Stimulated activated CD8-positive, alpha-beta memory T cell treated with anti-CD3 and anti-CD28 coated beads, Interleukin-15, amount 100 ng/mL, for 48 hours (primary cell): Measurements from ENCODE around the gene GUCA2A.
"Not testable (repeated sequence)": the region's sequence is repeated elsewhere in the genome, so short reads cannot be mapped to it uniquely, and the experiment has no call there.

Source experiments
- DNase-seq, 2 donors: peaks; one replicate each; pipeline ENCODE4 v3.0.0-alpha.2; 2020; ENCODE audit warnings: low read depth in 2 of 2

GUCA2A gene

GRCh38 chr1:42164551-42165420 lies at the start of gene GUCA2A:
Gene GUCA2A (minus strand): TSS chr1:42164745. CDS start chr1:42164712, 33 bp downstream.
- no peak for DNase-seq

- DNase-seq = no peak
Measured at GRCh38 chr1:42211224-42211623, 46.7 kb upstream of the GUCA2A start.

GRCh38 chr1:42210421-42211133 lies 46.0 kb upstream of the GUCA2A start:
- DNase-seq = no peak

- DNase-seq = no peak
Measured at GRCh38 chr1:42209526-42210251, 45.1 kb upstream of the GUCA2A start.

- DNase-seq = not testable (repeated sequence)
Measured at GRCh38 chr1:42206930-42207329, 42.4 kb upstream of the GUCA2A start.

GRCh38 chr1:42206164-42206563 lies 41.6 kb upstream of the GUCA2A start:
- DNase-seq = no peak

- no peak for DNase-seq
Measured at GRCh38 chr1:42201986-42202385, 37.4 kb upstream of the GUCA2A start.

GRCh38 chr1:42198251-42198650 lies 33.7 kb upstream of the GUCA2A start:
- no peak for DNase-seq

- DNase-seq = no peak
Measured at GRCh38 chr1:42195841-42196240, 31.3 kb upstream of the GUCA2A start.

- no peak for DNase-seq
Measured at GRCh38 chr1:42192106-42192505, 27.6 kb upstream of the GUCA2A start.

- DNase-seq = no peak
Measured at GRCh38 chr1:42191319-42191718, 26.8 kb upstream of the GUCA2A start.

GRCh38 chr1:42189931-42190853 lies 25.6 kb upstream of the GUCA2A start:
- no peak for DNase-seq

- DNase-seq = no peak
Measured at GRCh38 chr1:42186152-42186551, 21.6 kb upstream of the GUCA2A start.

- no peak for DNase-seq
Measured at GRCh38 chr1:42184616-42185015, 20.1 kb upstream of the GUCA2A start.

GRCh38 chr1:42183957-42184268 lies 19.4 kb upstream of the GUCA2A start:
- DNase-seq = no peak

GRCh38 chr1:42183210-42183956 lies 18.8 kb upstream of the GUCA2A start:
- no peak for DNase-seq

GRCh38 chr1:42181687-42182086 lies 17.1 kb upstream of the GUCA2A start:
- no peak for DNase-seq

- no peak for DNase-seq
Measured at GRCh38 chr1:42179900-42180329, 15.4 kb upstream of the GUCA2A start.

GRCh38 chr1:42179275-42179674 lies 14.7 kb upstream of the GUCA2A start:
- DNase-seq = no peak

GRCh38 chr1:42178249-42178648 lies 13.7 kb upstream of the GUCA2A start:
- DNase-seq = no peak

GRCh38 chr1:42177541-42177981 lies 13.0 kb upstream of the GUCA2A start:
- DNase-seq = no peak
